KBM-7 (cell line): ENCODE measurements around the gene KRTAP10-5.

Experiments used
- DNase-seq: peaks from one replicate; pipeline ENCODE4 v3.0.0-alpha.2; 2015
- in situ Hi-C: fragments of 300-500 bp; cut with MboI; formaldehyde crosslinking; loops from 2 replicates; pipeline ENCODE4 v1.14.3; 2020; ENCODE audit warnings: low sequenced_read_pairs, low pct_unique_long_range_greater_than_20kb, mixed read lengths

KRTAP10-5 gene

DNA sequence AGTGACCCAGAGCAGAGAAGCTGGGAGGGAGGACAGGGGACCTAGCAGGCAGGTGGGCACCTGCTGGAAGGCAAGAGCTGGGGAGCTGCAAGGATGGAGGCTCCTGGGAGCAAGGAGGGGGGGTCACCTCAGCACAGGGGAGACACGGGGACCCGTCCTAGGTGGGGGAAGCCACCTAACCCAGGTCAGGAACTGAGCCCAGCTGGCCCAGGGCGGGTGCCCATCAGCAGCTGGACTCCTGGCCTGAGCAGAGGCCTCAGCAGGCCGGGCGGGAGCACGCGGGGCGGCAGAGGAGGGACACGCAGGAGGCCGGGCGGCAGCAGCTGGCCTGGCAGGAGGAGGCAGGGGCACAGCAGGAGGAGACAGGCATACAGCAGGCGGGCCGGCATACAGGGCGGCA lies 41.4 kb downstream of the KRTAP10-5 start:
- in situ Hi-C loops, result loop anchor here (25.0 kb wide), 1 partner anchor 198 kb away; no protein-coding TSS in a partner anchor
- DNase-seq, result no peak

GRCh38 chr21:44537930-44538911 lies 42.2 kb downstream of the KRTAP10-5 start:
- in situ Hi-C loops, result loop anchor here (25.0 kb wide), 1 partner anchor 199 kb away; no protein-coding TSS in a partner anchor
- no peak for DNase-seq

- in situ Hi-C loops, result loop anchor here (25.0 kb wide), 1 partner anchor 201 kb away; no protein-coding TSS in a partner anchor
- no peak for DNase-seq
Observed at GRCh38 chr21:44535963-44536362, 44.4 kb downstream of the KRTAP10-5 start.

GRCh38 chr21:44534688-44535087 lies 45.7 kb downstream of the KRTAP10-5 start:
- DNase-seq, result no peak
- in situ Hi-C loops, result loop anchor here (25.0 kb wide), 1 partner anchor 203 kb away; no protein-coding TSS in a partner anchor

GRCh38 chr21:44533891-44534627 lies 46.3 kb downstream of the KRTAP10-5 start:
- in situ Hi-C loops, result loop anchor here (25.0 kb wide), 1 partner anchor 203 kb away; no protein-coding TSS in a partner anchor
- no peak for DNase-seq

- DNase-seq, result no peak
- in situ Hi-C loops, result loop anchor here (25.0 kb wide), 1 partner anchor 204 kb away; no protein-coding TSS in a partner anchor
Observed at GRCh38 chr21:44533121-44533890, 47.1 kb downstream of the KRTAP10-5 start.

DNA sequence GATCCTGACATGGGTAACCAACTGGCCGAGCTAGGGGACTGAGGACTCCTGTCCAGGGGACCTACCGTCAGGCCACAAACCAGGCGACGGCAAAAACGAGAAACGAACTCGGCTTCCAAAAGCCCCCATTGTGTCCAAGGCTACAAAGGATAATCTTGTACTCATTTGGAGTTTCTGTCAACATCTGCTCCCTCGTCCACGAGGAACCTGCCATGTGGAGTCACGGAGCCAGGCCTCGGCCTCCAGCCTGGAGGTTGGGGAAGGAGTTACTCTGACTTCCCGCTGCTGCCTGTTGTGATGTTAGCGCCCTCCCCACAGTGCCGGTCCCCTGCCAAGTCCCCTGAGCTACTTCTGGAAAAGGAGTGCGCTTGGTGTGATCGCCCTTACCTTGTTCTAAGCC lies 47.7 kb downstream of the KRTAP10-5 start:
- in situ Hi-C loops, result loop anchor here (25.0 kb wide), 1 partner anchor 205 kb away; no protein-coding TSS in a partner anchor
- DNase-seq, result no peak

DNA sequence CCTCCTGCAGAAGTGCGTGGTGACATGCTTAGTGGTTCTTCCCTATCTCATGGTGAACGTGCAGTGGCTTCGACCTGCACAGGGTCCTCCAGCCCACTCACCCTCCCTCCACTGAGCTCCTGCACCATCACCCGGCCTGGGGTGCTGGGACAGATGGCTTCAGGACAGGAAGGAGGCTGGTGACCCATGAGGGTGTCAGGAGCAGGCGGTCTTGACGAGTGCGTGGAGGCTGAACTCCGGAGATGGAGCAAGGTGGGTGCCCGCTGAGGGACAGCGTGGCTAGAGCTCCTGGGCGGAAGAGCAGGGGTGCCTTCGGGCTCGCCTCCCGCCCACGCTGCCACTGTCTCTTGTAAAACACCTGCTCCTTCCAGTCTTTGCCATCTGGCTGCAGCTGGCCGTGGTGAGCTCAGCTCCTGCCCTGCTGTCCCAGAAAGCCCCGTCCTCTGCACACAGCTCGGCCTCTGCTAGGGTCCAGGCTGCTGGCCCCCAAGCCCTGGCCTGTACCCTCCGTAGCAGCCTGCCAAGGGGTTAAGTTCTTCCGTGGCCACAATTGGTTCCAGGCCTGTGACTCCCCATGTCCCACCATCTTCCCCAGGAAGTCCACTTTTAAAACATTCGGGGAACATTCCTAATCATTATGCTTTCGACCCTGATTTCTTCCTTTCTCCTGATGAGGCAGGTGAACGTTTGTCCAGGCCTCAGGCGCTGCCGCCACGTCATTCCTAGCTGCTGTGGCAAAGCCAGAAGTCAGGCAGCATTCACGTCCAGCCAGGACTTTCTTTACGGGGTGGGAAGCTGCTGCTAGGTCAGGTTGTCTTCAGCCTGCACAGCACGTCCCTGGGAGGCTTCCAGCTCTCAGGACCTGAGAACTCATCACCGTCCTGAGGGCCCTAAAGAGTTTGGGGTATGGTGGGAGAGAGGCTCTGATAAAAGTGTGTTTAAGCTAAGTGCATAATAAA lies 48.5 kb downstream of the KRTAP10-5 start:
- no peak for DNase-seq
- in situ Hi-C loops, result loop anchor here (25.0 kb wide), 1 partner anchor 205 kb away; no protein-coding TSS in a partner anchor

DNA sequence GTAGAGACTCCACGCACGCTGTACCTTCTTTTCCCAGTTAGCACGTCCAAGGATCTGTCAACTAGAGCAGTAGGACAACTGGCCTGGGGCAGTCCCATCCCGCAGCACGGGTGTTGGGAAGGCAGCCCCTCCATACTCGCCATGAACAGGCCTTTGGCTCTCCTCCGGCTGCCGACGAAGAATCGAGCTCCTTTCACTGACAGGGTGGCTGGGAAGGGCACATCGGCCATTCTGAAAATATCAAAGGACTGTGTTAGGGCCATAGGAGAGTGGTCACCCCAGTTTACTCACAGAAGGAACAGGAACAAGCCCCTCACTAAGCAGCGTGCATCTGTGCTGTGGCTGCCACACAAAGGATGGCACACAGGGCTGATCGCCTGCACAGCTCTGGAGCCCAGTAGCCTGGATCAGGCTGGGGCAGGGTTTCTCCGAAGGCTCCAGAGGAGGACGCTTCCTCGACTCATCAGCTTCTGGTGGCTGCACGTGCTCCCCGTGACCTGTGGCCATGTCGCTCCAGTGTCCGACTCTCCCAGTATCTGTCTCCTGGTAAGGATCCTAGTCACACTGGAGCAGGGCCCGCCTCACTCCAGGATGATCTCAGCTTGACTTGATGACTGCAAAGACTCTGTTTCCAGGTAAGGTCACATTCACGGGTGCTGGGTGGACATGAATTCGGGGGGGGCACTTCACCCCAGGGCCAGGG lies 49.4 kb downstream of the KRTAP10-5 start:
- in situ Hi-C loops, result loop anchor here (25.0 kb wide), 1 partner anchor 206 kb away; no protein-coding TSS in a partner anchor

GRCh38 chr21:44530221-44530902 lies 50.0 kb downstream of the KRTAP10-5 start:
- in situ Hi-C loops, result loop anchor here (25.0 kb wide), 1 partner anchor 207 kb away; no protein-coding TSS in a partner anchor

More for the DNA sequence above, 49.4 kb downstream of the KRTAP10-5 start:
- DNase-seq, result no peak

GRCh38 chr21:44529503-44530125 lies 50.8 kb downstream of the KRTAP10-5 start:
- in situ Hi-C loops, result loop anchor here (25.0 kb wide), 1 partner anchor 208 kb away; no protein-coding TSS in a partner anchor
- DNase-seq, result no peak

More at GRCh38 chr21:44530221-44530902, 50.0 kb downstream of the KRTAP10-5 start:
- no peak for DNase-seq
